HG03520 (cell line): ENCODE data around the gene BLVRB.

Experiments
- ATAC-seq: cut with Tn5 transposase; IDR thresholded peaks from one replicate; pipeline ENCODE4 v1.9.1; 2021; ENCODE audit warnings: mild to moderate bottlenecking, moderate library complexity; ENCODE audit not compliant: unreplicated experiment

The BLVRB gene

DNA sequence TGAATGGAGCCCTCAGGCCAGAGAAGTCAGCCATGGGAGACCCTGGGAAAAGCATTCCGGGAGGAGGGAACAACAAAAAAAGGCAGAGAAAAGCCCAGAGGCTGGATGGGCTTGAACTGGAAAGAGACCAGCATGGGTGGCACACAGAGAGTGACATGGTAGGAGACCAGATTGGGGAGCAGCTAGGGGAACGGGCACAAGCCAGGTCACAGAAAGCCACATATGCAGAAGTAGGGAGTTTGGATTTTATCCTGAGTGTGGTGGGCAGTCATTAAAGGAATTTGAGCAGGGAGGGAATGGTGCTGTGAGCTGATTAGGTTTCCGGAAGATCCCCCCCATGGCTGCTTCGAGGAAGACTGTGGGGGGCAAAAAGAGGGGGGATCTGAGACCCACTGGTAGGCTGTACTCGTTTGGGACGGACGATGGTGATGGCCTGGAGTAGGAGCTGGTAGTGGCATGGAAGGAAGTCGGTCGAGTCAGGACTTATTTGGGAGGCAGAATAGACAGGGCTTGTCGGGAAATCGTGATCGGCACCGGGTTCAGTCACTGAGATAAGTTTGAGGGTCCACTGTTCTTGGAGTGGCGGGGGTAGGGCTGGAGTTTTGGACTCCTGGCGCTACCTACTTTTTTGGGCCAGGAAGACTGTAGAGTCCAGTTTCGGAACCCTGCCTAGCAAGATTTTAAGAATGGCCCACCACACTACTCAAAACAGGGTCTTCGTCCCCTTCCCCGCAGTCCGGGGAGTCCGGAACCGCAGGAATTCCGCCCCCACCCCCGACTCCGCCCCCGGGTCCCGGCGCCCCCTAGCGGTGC is 40.7 kb downstream of the BLVRB start:
- ATAC-seq = no peak

DNA sequence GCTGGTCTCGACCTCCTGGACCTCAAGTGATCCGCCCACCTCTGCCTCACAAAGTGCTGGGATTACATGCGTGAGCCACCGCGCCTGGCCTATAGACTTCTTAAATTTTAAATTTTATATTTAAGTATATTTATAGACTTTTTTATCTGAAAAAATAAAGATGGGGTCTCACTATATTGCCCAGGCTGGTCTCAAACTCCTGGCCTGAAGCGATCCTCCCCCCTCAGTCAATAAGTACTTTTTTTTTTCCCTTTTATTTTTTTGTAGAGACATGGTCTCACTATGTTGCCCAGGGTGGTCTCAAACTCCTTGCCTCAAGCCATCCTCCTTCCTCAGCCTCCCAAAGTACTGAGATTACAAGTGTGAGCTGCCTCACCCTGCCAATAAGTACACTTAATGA is 41.6 kb downstream of the BLVRB start:
- ATAC-seq = no peak

GRCh38 chr19:40422748-40423566 is 42.6 kb downstream of the BLVRB start:
- no peak for ATAC-seq

GRCh38 chr19:40421993-40422747 is 43.4 kb downstream of the BLVRB start:
- ATAC-seq = no peak

GRCh38 chr19:40420766-40421765 is 44.5 kb downstream of the BLVRB start:
- peak; percentile 32 for ATAC-seq

DNA sequence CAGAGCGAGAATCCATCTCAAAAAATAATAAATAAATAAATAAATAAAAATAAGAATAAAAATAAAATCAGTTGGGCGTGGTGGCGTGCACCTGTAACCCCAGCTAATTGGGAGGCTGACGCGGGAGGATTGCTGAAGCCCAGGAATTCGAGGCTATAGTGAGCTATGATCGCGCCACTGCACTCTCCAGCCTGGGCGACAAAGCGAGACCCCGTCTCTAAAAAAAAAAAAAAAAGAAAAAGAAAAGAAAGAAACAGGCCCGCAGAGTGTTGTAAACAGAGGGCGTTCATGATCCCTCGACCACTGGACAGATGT is 45.1 kb downstream of the BLVRB start:
- no peak for ATAC-seq

DNA sequence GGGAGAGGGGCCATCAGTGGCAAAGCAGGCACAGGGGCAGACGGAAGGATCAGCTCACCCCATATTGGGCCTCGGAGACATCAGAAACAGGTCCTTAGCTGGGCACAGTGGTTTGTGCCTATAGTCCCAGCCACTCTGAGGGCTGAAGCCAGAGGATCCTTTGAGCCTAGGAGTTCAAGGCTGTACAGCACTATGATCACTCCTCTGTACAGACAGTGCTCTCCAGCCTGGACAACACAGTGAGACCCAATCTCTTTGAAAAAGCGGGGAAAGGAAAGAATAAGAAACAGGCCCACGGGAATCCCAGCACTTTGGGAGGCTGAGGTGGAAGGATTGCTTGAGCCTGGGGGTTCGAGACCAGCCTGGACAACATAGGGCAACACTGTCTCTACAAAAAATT is 45.8 kb downstream of the BLVRB start:
- no peak for ATAC-seq

DNA sequence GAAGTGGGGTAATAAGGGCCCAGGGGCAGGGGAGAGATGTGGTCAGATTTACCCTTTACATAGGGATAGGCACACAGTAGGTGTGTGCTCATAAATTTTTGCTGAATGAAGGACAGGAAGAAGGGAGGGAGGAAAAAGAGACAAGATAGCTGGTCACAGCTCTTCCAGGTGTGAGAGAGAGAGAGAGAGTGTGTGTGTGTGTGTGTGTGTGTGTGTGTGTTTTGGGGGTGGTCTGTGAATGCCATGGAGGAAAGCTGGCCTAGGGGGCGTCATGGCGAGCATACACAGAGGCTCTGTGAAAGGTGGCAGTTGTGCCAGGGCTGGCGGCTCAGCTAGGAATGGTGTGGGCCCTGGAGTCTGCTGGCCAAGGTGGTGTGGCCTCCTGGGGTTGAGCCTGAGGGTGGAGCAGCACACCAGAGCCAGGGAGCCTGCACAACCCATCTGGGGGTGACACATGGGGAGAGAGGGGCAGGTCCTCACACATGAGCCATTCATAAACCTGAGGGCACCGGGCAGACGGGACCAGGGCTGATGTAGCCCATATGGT is 46.4 kb downstream of the BLVRB start:
- ATAC-seq = no peak

DNA sequence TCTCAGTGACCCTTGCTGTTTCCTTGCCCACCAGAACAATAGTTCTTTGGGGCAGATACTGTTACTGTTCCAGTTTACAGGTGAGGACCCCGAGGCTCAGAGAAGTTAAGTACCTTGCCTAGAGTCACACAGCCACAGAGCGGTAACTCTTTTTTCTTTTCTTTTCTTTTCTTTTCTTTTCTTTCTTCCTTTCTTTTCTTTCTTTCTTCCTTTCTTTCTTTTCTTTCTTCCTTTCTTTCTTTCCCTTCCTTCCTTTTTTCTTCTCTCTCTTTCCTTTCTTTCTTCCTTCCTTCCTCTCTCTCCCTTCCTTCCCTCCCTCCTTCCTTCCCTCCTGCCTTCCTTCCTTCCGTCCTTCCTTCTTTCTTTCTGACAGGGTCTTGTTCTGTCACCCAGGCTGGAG is 47.5 kb downstream of the BLVRB start:
- ATAC-seq = no peak

DNA sequence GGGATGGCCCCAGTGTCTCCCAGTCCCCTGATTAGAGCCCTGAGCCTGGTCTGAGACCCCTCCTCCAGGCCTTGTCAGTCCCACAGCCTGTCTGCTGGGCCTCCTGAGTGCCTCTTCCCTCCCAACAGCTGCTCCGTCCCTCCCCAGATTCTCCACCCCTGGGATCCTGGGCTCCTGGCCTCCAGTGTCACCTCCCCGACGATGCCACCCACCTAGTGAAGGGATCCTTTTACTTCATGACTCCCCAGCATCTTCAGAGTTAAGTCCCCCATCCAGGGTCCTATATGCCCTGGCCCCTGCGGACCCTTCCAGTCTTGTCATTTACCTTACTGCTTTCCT is 47.9 kb downstream of the BLVRB start:
- ATAC-seq = no peak

- no peak for ATAC-seq
Observed at GRCh38 chr19:40416918-40417642, 48.5 kb downstream of the BLVRB start.

DNA sequence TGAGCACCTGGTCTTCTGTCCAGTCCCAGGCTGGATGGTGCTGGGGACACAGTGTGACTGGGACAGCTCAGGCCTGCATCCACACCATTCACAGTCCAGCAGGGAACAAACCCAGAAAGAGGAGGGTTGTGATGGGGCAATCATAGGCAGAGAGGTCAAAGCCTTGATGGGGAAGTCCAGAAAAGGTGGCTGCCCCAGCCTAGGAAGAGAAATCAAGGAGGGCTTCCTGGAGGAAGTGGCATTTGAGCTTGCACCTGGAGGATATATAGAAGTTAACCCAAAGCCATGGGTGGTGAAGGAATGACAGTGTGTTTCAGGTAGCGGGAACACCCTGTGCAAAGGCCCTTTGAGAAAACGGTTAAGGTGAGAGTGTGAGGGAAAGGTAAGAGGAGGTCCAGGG is 49.8 kb downstream of the BLVRB start:
- no peak for ATAC-seq

DNA sequence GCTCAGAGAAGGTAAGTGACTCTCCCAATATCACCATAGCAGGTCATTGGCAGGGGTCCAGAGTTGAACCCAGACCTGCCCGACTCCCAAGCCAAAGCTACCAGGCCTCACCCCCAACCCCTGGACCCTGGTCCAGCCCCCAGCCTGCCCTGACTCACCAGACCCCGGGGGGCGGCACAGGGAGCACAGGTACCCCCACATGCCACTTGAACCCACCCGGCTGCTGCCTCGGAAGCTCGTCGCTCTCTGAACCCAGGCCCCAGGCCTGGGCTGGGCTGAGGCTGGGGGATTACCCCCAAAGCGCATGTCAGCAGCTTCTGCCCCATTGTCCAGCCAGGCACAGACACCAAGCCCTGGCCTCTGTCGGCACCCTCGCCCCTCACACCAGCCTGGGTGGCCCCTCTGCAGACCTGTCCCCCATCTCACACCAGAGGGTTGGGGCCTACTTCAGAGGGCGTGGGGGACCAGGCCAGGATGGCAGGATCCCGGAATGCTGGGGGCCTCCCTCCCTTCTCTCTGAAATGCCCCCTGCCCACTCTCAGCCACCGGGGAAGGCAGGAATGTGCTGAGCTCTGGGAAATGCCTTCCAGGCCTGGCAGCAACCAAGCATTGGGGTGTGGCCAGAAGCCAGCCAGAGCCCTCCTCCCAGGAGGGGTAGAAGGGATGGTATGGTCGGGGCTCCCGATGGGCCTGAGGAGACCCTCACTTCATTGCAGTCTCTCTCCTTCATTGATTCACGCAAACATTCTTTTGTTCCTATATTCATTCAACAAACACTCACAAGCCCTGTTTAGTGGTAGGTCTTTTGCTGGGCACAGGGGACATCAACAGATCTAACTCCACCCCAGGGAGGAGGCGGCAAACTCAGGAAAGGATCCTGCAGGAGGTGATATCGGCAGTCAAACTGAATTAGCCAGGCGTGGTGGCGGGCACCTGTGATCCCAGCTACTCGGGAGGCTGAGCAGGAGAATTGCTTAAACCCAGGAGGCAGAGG is 50.7 kb downstream of the BLVRB start:
- ATAC-seq = no peak

GRCh38 chr19:40413291-40413845 is 52.2 kb downstream of the BLVRB start, which contains the start of gene PRX:
Gene PRX, minus strand, starts transcription at chr19:40413378. Its CDS starts 5,446 bp downstream, at chr19:40407932.
- ATAC-seq = no peak

GRCh38 chr19:40412866-40413265 is 52.7 kb downstream of the BLVRB start:
- no peak for ATAC-seq

DNA sequence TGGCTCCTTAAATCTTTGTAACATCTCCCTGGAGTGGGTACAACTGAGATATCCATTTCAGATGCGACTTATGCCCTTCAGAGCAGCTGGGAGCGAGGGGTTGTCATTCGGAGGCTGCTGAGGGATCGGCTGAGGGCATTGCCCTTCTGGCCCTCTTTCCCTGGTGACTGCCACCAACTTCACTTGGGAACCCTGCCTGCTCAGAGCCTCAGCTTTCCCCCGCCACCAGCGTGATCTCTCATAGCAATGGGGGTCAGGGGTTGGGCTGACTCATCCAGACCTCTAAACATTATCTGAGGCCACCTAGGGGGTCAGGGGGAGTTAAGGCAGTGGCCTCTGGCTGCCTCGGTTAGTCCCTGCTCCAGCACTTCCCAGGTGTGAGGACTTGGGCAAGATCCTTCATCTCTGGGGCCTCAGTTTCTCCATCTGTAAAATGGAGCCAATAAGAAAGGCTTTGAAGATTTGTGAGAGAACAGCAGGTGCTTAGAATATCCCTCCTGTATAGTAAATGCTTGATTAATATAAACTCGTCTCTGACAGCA is 53.5 kb downstream of the BLVRB start:
- no peak for ATAC-seq

GRCh38 chr19:40411125-40411842 is 54.3 kb downstream of the BLVRB start:
- no peak for ATAC-seq
